ENCODE results near the gene HACD2.

Gene HACD2

DNA sequence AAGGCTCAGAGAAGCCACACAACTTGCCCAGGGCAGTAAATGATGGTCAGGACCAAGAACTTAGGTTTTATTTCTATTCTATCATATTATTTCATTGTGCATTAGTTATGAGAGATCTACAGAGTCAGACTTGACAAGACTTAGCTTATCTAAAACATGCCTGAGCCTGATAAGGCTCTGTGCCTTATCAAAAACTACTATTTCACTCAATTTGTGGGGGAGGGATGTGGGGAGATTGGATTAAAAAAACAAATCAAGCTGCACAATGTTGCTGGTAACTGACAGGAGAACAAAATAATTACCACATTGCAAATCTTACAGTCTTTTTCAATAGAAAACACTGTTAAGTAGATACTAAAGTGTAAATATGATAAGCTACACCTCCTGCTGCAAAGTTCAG is 16.0 kb downstream of the HACD2 start:
- no peak for DNase-seq (ENCODE audit: low read depth)

DNA sequence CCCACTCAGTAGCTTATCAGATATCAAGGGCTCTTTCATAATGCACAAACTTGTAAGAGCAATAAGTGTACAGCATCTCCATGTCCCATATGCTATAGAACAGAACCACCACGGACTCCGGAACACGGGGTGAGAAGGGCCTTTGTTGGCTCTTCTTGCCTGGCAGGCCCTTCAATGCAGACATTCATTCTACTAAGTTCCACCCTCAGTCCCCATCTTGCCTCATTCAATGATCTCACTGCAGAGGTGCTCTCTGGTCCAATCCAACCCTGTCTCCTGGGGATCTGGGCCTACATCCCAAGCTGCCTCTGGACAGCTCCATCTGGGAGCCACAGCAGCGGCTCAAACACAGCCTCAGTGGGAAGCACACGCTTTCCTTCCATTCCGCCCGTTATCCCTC is 16.8 kb downstream of the HACD2 start:
- no peak for DNase-seq (ENCODE audit: low read depth)

DNA sequence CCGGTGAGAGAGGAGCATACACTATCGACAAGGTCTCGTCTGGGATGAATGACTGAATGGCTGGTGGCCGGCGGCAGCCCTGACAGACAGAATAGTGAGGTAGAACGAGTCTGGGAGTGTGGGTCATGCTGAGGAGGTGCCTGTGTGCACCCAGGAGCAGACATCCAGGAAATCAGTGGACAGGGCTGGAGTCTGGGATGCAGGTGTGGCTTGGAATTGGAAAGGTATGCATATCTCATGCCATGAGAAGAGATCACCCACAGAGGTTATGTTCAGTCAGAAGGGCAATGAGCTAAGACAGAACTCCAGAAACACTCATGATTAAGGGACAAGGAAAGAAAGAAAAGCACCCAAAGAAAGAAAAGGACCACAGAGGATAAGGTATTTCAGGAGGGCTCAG is 20.8 kb downstream of the HACD2 start:
- DNase-seq (ENCODE audit: low read depth): no peak

DNA sequence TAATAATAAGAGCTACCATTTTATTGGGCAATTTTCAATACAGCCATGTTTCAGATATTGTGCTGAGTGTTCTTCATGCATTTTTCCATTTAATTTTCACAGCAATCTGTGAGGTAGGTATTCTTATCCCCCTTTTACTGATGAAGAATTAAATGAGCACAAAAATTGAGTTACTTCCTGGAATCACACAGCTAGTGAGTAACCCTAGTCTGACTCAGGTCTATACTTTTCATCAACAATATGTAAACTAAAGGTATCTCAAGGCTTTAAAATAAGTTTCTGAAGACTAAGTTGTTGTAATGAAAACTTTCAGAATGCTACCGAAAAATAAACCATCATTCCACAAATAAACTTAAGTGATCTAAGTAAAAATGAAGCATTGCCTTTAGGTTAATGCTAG is 22.3 kb downstream of the HACD2 start:
- no peak for DNase-seq (ENCODE audit: low read depth)

DNA sequence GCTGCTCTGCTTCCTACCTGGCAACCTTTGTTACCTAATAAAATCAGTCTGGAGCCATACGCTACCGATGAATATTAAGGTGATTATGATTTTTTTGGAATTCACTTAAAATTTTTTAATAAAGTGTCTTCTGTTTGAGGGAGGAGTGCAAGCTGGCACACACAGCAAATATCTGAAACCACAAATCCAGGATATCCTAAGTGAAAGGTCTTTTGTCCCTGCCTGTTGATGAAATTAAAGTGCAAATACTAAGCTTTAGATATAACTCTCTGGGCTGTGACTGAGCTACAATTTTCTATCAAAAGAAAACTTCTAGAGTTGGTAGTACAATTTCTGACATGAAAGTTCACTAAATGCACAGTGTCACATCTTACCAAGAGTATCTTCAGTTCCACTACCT is 23.7 kb downstream of the HACD2 start:
- no peak for DNase-seq (ENCODE audit: low read depth)

DNA sequence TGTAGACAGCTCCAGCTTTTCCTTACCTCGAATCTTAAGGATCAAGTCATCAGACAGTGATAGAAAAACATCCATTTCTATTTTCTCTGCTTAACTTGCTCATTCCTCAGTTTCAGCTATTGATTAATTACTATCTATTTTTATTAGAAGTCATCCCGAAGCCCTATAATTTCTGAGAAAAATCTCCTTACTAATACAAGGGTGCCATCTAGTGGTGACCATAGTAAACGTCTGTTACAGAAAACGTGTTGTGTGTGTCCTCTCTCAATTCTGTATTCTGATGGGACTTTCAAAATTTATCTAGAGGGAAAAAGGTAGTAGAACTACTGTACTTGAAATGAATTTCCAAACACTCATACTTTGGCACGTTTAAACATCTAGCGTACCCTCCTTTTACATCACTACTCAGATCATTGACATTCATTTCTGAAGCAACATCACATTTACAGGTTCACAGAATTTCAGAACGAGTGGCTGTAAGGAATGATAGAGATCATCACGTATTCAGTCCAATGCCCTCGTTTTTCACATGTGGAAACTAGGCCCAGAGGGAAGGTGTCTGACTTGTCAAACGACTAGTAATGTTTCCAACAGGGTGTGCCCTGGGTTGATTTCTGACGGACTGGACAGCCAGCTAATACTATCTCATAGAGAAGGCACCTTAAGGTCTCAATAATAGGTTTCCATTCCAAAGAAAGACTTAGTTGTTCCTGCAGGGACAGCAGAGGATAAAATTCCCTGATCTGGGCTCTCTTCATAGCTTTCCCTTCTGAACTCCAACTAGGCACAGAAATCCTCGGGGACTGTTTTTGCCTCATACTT is 25.6 kb downstream of the HACD2 start:
- no peak for DNase-seq (ENCODE audit: low read depth)

DNA sequence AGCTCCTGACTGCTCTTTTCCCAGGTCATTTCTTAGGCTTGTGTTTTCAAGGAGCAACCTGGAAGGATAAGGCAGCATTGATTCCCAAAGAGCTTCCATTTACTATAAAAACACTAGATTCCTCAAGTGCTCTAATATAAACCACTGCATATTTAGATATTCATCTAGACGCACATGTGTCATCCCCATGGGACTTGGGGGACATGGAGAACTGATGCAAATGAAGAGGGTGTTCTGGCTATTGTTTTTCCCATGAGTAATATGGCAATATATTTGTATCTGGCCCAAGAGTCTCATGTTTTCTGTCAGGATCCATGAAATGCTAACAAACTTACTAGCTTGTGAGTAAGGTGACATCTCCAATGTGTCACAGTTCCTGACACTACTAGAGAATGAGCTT is 31.3 kb downstream of the HACD2 start:
- DNase-seq (ENCODE audit: low read depth): no peak

DNA sequence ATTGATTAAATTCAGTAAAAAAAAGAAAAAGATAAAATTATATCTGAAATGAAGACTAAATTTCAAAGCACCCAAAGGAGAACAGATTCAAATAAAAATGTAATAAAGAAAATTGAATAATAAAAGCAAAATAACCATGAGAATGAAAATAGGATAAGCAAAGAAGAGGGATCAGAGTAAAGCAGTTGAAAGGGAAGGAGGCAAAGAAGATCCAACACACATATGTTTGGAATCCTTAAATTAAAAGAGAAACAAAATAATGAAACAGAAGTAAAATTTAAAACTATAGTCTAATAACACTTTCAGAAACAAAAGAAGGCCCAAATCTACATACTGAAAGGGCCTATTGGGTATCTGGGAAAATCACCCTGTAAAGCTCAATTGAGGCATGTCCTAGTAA is 32.1 kb downstream of the HACD2 start:
- no peak for DNase-seq (ENCODE audit: low read depth)

DNA sequence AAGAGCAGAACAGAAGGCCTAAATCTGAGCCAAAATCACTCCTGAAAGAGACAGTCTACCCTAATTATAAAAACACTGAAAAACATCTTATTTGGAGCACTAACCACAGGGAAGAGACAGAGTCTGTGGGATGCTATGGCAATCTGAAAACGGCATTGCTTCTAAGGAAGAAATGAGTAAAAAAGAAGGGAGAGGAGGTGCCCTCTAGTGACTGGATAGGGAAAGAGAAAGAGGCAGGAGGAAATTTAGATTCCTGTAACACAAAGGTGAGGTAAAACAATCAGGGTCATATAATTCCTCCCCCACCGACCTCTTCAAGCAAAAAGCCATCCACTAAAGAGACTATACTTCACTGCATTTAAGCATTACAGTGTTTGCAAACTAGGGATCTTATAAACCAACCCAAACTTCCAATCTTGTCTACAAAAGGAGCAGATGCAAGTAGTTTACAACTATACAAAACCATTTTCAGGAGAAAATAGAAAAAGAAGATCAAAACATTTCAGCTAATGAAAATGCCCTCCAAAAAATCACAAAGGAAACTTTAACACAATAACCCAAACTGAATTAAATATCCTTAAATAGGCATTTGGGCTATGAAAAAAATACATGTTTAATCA is 32.6 kb downstream of the HACD2 start:
- DNase-seq (ENCODE audit: low read depth): no peak

DNA sequence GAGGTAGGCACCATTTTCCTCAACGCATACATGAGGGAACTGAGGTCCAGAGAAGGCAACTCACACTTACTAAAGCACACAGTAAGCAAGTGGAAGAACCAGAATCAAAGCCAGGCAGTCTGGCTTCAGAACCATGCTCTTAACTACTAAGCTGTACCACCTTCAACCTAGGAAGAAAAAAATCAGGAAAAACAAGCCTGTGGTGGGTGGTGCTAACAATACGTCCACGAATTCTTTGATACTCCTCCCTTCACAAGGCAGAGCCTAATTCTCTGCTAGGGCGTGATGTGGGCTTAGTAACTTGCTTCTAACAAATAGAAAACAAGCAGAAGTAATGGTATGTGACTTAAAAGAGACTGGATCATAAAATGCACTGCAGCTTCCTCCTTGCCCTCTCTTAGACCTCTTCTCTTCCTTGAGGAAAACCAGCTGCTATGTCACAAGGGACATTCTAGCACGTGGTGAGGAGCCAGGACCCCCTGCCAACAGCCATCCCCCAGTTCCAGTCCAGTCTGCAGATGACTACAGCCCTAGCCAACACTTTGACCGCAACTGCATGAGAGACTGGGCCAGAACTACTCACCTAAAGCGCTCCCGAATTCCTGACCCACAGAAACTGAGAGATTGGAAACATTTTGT is 36.9 kb downstream of the HACD2 start:
- no peak for DNase-seq (ENCODE audit: low read depth)

DNA sequence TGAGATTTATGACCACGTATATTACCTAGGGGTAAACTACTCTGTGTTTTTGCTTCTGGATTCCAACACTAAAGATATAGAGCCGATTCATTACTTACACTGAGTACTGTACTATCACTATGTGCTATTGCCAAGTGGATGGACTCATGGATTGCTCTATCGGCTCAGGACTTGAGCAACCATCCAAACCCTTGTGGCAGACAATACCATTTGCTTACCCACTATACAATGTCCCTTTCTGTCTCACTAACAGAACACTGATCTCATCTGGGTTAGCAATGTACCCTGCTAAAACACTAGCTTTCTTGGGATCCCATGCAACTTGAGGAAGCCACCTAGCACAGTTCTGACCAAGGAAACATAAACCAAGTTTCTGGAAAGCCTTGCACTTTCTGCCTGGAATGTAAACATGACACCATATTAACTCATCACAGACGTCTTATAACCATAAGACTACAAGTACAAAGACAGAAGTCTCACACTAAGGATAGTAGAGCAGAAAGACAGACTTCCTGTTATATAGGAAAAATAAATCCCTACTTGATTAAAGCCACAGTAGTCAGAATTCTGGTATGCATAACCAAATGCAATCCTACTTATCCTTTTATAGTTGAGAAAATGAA is 38.6 kb downstream of the HACD2 start:
- no peak for DNase-seq (ENCODE audit: low read depth)

DNA sequence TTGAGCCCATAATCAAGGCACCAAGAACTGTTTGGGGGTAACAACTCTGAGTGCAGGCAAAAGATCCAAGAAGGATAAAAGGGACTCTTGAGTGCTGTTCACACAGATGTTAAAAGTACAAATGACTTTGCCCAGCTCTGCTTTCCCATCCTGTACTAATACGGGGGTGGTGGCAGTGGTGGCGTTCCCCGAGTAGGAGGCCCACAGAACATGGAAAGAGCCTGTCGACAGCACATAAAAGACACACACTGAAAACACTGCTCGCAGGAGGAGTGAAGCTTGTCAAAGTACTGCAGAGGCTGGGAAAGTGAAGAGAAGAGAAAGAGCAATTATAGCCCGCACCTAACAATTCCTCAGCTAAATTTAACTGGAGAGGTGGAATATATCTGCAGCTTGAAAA is 40.9 kb downstream of the HACD2 start:
- no peak for DNase-seq (ENCODE audit: low read depth)

DNA sequence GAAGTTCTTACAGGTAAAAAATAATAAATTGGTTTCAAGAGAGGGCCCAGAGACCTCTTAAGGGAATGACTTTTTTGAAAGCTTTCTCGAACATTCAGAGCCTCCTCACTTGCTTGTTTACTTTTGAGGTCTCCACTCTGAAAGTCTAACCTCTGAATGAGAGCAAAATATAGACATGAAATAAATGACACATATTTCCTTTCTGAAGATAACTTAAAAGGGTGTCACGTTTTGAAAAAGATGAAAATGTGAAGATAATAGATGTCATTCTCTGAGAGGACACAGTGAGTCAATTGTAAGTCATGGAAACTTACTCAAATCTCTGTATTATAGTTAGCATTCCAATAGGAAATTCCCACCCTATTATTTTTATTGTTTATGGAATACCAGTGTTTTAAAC is 44.6 kb downstream of the HACD2 start:
- no peak for DNase-seq (ENCODE audit: low read depth)

DNA sequence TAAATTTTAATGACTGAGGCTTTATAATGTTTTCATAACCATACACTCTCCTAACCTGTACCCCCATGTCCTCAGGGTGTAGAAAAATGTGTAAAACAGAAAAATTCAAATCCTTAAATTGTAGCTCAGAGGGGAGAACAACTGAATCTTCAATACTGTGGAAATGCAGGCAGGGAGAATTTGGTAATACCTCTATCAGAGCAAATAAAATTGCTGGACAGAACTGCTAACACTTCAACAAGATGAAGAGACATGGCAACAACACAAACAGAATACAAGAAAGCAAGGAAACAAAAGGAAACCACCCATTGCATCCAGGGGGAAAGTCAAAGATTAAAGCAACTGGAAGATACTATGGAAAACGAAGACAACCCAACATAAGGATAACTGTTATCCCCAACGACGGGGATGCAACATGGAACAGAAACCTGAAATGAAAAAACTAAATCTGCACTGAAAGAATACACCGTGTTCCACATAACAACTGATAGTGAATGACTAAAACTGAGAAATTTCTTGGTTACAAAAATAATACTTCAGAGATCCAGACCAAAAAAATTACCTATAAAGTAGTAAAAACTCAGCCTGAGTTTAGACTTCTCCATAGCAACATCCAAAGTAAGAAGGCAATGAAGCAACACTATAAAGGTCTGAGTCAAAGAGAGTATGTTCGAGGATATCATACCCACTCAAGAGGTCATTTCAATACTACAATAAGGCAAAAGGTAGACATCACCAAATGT is 48.5 kb downstream of the HACD2 start:
- no peak for DNase-seq (ENCODE audit: low read depth)

DNA sequence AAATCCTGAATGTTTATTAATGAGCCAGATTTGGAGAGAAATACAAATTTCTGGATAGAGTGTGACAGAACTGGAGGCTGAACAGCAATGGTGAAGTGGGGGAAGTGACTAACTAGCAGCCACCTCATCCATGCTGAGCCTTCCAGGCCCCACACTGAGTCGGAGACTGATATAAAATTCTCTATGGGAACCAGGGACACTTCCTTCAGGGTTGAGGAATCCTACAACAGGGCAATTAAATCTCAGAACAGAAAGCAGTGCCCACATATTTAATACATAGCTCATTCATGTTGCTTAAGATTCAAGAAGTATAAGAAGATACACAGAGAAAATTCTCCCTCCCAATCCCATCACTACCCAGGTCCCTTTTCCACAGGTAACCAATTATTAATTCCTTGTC is 49.3 kb downstream of the HACD2 start:
- no peak for DNase-seq (ENCODE audit: low read depth)

DNA sequence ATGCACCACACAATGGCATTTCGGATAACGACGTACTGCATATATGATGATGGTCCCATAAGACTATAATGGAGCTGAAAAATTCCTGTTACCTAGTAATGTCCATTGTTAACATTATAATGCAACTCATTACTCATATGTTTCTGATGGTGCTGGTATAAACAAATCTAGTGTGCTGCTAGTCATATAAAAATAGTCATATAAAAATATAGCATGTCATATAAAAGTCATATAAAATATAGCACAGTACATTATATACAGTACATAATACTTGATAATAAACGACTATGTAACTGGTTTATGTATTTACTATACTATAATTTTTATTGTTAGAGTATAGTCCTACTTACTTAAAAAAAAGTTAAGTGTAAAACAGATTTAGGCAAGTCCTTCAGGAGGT is 50.6 kb downstream of the HACD2 start:
- DNase-seq (ENCODE audit: low read depth): no peak

DNA sequence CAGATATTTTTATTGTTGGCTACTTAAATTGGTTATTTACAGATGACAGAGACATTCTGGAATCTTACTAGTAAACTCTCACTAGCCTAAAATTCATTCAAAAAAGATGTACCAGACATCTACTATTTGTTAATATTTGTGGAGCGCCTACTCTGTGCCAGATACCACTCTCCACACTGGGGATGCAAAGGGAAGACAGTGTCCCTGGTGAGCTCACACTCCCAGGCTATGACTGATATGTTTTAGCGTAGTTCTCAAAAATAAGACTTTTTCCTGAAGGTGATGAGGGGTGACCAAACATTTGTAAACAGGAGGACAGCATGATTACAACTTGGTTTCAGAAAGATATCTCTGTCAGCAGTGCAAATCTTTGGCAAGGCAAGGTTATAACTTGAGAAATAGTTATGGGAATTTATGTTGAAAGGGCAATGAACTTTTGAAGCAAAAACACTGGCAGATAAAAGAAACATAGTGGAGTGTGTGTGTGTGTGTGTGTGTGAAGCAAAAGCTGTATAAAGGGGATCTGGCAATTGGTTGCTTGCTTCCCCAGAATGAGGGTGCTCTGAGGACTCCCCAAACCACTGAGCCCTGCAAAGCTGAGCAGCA is 51.2 kb downstream of the HACD2 start:
- no peak for DNase-seq (ENCODE audit: low read depth)

DNA sequence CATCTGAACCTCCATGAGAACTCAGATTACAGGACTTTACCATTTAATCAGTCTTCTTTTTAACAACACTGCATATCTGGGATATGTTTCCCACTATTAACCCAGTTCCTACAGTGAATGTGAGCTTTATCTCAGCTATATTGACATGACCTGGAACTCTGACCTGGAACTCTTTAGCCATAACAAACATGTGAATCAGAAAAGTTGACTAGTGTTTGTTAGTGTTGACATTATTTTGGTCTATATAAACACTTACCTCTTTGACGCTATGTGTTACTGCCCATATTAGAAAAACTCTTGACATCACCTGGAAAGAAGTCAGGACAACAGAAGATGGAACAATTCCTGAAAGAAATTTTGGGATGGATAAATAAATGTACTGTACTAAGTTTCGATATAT is 56.7 kb downstream of the HACD2 start:
- DNase-seq (ENCODE audit: low read depth): no peak

DNA sequence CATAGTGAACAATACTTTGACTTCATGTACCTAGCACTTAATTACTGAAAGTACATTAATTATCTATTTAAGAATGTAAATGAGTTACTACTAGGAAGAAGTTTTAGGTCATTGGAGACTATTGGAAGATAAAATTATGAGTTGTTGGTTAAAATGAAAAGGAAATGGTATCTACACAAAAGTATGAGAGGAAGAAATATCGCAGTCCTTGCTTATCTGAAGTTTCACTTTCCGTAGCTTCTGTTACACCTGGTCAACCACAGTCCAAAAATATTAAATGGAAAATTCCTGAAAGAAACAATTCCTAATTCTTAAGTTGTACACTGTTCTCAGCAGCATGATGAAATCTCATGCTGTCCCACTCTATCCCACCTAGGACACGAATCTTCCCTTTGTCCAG is 57.8 kb downstream of the HACD2 start:
- no peak for DNase-seq (ENCODE audit: low read depth)

DNA sequence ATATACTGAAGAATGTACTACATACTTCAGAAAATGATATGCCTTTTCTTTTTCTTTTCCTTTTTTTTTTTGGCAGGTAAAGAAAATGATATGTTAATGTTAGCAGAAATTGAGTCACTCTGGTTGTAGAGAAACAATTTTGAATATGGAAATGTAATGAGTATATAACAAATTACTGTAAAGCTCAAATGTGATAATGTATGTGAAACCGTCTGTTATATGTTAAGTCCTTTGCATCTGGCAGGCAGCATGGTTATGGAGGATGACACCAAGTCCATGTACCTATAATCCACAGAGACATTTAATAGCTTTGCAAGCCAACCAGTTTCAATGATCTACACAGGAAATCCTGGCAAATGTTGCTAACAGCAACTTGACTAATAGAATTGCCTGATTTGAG is 58.4 kb downstream of the HACD2 start:
- no peak for DNase-seq (ENCODE audit: low read depth)

DNA sequence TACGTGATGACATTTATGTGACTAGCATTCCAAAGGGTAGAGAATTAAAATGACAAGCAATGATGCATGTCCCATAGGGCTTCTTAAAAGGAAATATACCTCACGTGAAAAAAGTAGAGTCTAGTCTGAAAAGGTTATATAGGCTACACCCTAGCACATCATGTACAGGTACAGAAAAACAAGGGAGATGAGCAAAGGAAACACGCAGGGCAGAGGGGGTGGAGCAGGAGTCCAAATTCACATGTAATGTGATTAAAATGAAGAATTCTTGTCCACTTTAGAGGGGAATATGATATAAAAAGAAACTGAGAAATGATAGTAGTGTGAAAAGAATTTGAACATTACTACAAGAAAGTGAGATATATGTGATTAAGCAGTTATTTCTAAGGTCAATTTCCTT is 59.4 kb downstream of the HACD2 start:
- no peak for DNase-seq (ENCODE audit: low read depth)

DNA sequence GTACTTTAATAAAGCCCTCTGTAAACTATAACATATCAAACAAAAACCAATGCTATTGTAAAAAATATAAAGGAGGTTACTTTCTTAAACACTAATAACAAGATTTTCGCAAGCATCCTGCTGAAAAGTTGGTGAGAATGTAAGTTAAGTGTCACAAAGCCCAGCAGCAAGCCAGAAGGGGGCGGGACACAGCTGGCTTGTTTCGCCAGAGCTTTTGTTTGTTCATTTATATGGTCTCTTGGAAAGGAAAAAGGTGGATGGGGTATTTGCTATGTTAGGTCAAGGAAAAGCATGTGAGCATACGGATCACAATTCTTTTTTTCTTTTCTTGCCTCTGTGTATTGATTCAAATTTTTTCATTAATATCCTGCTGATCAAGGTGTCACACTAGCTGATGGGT is 59.9 kb downstream of the HACD2 start:
- DNase-seq (ENCODE audit: low read depth): no peak
